IMR-90 (cell line): ENCODE data around the gene SDHB. TPM values are rescaled to one million over a fixed set of nuclear protein-coding genes. Genes with fewer than 3 reads are reported as not detected.
A peak's percentile ranks its signal among the peaks of the same experiment; 100 is the strongest.

Experiments
- ATAC-seq: fragments of 200-7000 bp; cut with Tn5 transposase; 2 replicates; pipeline ENCODE4 v1.9.1; 2020; ENCODE audit warnings: low read depth, mild to moderate bottlenecking, moderate library complexity
- BruUV-seq: library from RNA; stranded (reverse); fragments of 400-500 nt; replicated peaks from 2 replicates; lab custom pipeline; 2021; lab: Mats Ljungman, UMichigan
- CTCF ChIA-PET: fragments of 300-600 bp; formaldehyde crosslinking; extraction: SDS; loops from one replicate; lab custom pipeline; 2021; ENCODE audit warnings: antibody characterized with exemption; lab: Yijun Ruan, JAX
- POLR2A ChIA-PET: fragments of 300-600 bp; sonication (Branson Sonifier 250); formaldehyde crosslinking; loops from one replicate; lab custom pipeline; 2022; ENCODE audit warnings: antibody characterized with exemption; ENCODE audit not compliant: unreplicated experiment; lab: Charles Lee
- DNase-seq: peaks from one replicate; pipeline ENCODE4 v3.0.0; 2013
- H2AFZ ChIP-seq: replicated peaks from 2 replicates; pipeline ENCODE3; 2013; ENCODE audit warnings: low read length, mild to moderate bottlenecking; ENCODE audit not compliant: poor library complexity
- H2AK5ac ChIP-seq: 2 replicates; pipeline ENCODE4 v1.6.1; 2013; ENCODE audit warnings: low read depth, low read length, inconsistent platforms
- H2AK9ac ChIP-seq: replicated peaks from 2 replicates; pipeline ENCODE3; 2013; ENCODE audit warnings: mild to moderate bottlenecking, low read depth, low read length, moderate library complexity; ENCODE audit not compliant: poor library complexity
- H2BK120ac ChIP-seq: 2 replicates; pipeline ENCODE4 v1.6.1; 2013; ENCODE audit warnings: low read depth, low read length, inconsistent platforms
- H2BK15ac ChIP-seq: 3 replicates; pipeline ENCODE4 v1.6.1; 2013; ENCODE audit warnings: low read depth, low read length, inconsistent platforms
- H2BK20ac ChIP-seq: 2 replicates; pipeline ENCODE4 v1.6.1; 2013; ENCODE audit warnings: low read depth, mild to moderate bottlenecking, inconsistent platforms, low read length, moderate library complexity
- H2BK5ac ChIP-seq: 2 replicates; pipeline ENCODE4 v1.6.1; 2013; ENCODE audit warnings: mild to moderate bottlenecking, low read depth, low read length, inconsistent platforms; ENCODE audit not compliant: poor library complexity, severe bottlenecking
- H3K14ac ChIP-seq: replicated peaks from 2 replicates; pipeline ENCODE4 v1.6.1; 2013; ENCODE audit warnings: low read depth, low read length, inconsistent platforms
- H3K18ac ChIP-seq: 2 replicates; pipeline ENCODE4 v1.6.1; 2013; ENCODE audit warnings: low read depth, low read length, control low read depth
- H3K23ac ChIP-seq: 2 replicates; pipeline ENCODE4 v1.6.1; 2013; ENCODE audit warnings: low read depth, low read length, inconsistent platforms
- H3K27ac ChIP-seq: 2 replicates; pipeline ENCODE4 v1.5.1; 2013; ENCODE audit warnings: mild to moderate bottlenecking, control low read depth, low read length; ENCODE audit not compliant: insufficient read depth
- H3K27me3 ChIP-seq: 2 replicates; pipeline ENCODE4 v1.6.1; 2013; ENCODE audit warnings: low read length; ENCODE audit not compliant: control insufficient read depth, insufficient read depth
- H3K36me3 ChIP-seq: 2 replicates; pipeline ENCODE4 v1.6.1; 2013; ENCODE audit warnings: low read length, mixed read lengths; ENCODE audit not compliant: control insufficient read depth, insufficient read depth
- H3K4ac ChIP-seq: 2 replicates; pipeline ENCODE4 v1.6.1; 2013; ENCODE audit warnings: low read depth, low read length, inconsistent platforms
- H3K4me1 ChIP-seq: 2 replicates; pipeline ENCODE4 v1.6.1; 2013; ENCODE audit warnings: low read length, mixed read lengths; ENCODE audit not compliant: control insufficient read depth, insufficient read depth
- H3K4me2 ChIP-seq: 2 replicates; pipeline ENCODE4 v1.6.1; 2013; ENCODE audit warnings: low read depth, mild to moderate bottlenecking, control low read depth, low read length, moderate library complexity
- H3K4me3 ChIP-seq: 2 replicates; pipeline ENCODE4 v1.5.1; 2013; ENCODE audit warnings: low read depth, mild to moderate bottlenecking, control low read depth, low read length, moderate library complexity; ENCODE audit not compliant: insufficient read depth
- H3K56ac ChIP-seq: 2 replicates; pipeline ENCODE4 v1.6.1; 2013; ENCODE audit warnings: low read length, inconsistent platforms; ENCODE audit not compliant: insufficient read depth; ENCODE audit errors: extremely low read depth
- H3K79me1 ChIP-seq, 2 experiments: 2 replicates each; pipeline ENCODE4 v1.6.1; 2013; ENCODE audit warnings: low read length in 2 of 2, inconsistent platforms in 1 of 2, low read depth in 1 of 2
- H3K9ac ChIP-seq: 2 replicates; pipeline ENCODE4 v1.6.1; 2013; ENCODE audit warnings: low read depth, low read length, control low read depth
- H3K9me1 ChIP-seq: 2 replicates; pipeline ENCODE4 v1.6.1; 2013; ENCODE audit warnings: low read length, inconsistent platforms; ENCODE audit not compliant: insufficient read depth
- H3K9me3 ChIP-seq: 2 replicates; pipeline ENCODE4 v1.6.1; 2013; ENCODE audit warnings: low read length; ENCODE audit not compliant: control insufficient read depth, insufficient read depth
- H4K20me1 ChIP-seq: 2 replicates; pipeline ENCODE4 v1.6.1; 2013; ENCODE audit warnings: low read length, inconsistent platforms; ENCODE audit not compliant: insufficient read depth
- H4K5ac ChIP-seq: 2 replicates; pipeline ENCODE4 v1.6.1; 2013; ENCODE audit warnings: mild to moderate bottlenecking, low read depth, low read length, control low read depth
- H4K8ac ChIP-seq, 2 experiments: 2 replicates each; pipeline ENCODE4 v1.6.1; 2013; ENCODE audit warnings: low read depth in 2 of 2, low read length in 2 of 2, control low read depth in 1 of 2, inconsistent platforms in 1 of 2
- H4K91ac ChIP-seq: 2 replicates; pipeline ENCODE4 v1.6.1; 2013; ENCODE audit warnings: low read depth, low read length, inconsistent platforms; ENCODE audit not compliant: insufficient read depth
- CEBPB ChIP-seq: IDR thresholded peaks from 2 replicates; pipeline ENCODE4 v1.6.1; 2012; ENCODE audit warnings: low read depth, low read length, improper control_type of control experiment
- ELK1 ChIP-seq: fragments of 150-350 bp; IDR thresholded peaks from 2 replicates; pipeline ENCODE4 v1.6.1; 2016; ENCODE audit warnings: low read depth, mild to moderate bottlenecking, low read length, moderate library complexity, borderline replicate concordance
- FOS ChIP-seq: fragments of 150-350 bp; IDR thresholded peaks from 2 replicates; pipeline ENCODE4 v1.6.1; 2016; ENCODE audit warnings: low read depth, low read length
- MXI1 ChIP-seq: IDR thresholded peaks from 2 replicates; pipeline ENCODE4 v1.6.1; 2012; ENCODE audit warnings: low read depth, mild to moderate bottlenecking, low read length, moderate library complexity, borderline replicate concordance
- NFE2L2 ChIP-seq: fragments of 150-350 bp; IDR thresholded peaks from 2 replicates; pipeline ENCODE4 v1.6.1; 2016; ENCODE audit warnings: low read depth, mild to moderate bottlenecking, low read length
- POLR2A ChIP-seq: IDR thresholded peaks from 2 replicates; pipeline ENCODE4 v1.6.1; 2012; ENCODE audit warnings: mild to moderate bottlenecking, low read depth, low read length
- RAD21 ChIP-seq: IDR thresholded peaks from 2 replicates; pipeline ENCODE4 v1.6.1; 2012; ENCODE audit warnings: low read length, improper control_type of control experiment
- RCOR1 ChIP-seq: IDR thresholded peaks from 2 replicates; pipeline ENCODE4 v1.6.1; 2012; ENCODE audit warnings: mild to moderate bottlenecking, low read length, improper control_type of control experiment; ENCODE audit not compliant: insufficient replicate concordance
- RFX5 ChIP-seq: IDR thresholded peaks from 2 replicates; pipeline ENCODE4 v1.8.0; 2012; ENCODE audit warnings: low read depth, mild to moderate bottlenecking, low read length, moderate library complexity
- SMC3 ChIP-seq: fragments of 150-350 bp; IDR thresholded peaks from 2 replicates; pipeline ENCODE4 v1.6.1; 2016; ENCODE audit warnings: low read depth, mild to moderate bottlenecking, antibody characterized with exemption, low read length, moderate library complexity
- WGBS, 2 experiments: methylation state at CpG; one replicate each; pipeline versions ENCODE4 v1.1.5 to v1.1.7; 2013; ENCODE audit warnings: missing lambda C conversion rate in 2 of 2; ENCODE audit not compliant: insufficient read length in 1 of 2; ENCODE audit errors: extremely low coverage in 2 of 2; 5-methylcytosine and 5-hydroxymethylcytosine counted together
- dilution Hi-C: fragments of 300-500 bp; cut with HindIII; formaldehyde crosslinking; loops from one replicate; pipeline ENCODE4 v1.14.3; 2018; ENCODE audit warnings: low sequenced_read_pairs; ENCODE audit not compliant: unreplicated experiment
- in situ Hi-C: fragments of 300-500 bp; cut with MboI; formaldehyde crosslinking; loops from 3 replicates; pipeline ENCODE4 v1.14.3; 2019; ENCODE audit warnings: low sequenced_read_pairs, inconsistent platforms, mixed read lengths
- intact Hi-C: fragments of 100-400 bp; cut with micrococcal nuclease; formaldehyde crosslinking; loops from 2 replicates; pipeline ENCODE4 v1.10.0; 2022
- polyA plus RNA-seq, 3 experiments: library from polyadenylated mRNA; depleted of rRNA; stranded (reverse); fragments of >200 nt; gene quantifications; 2 replicates each; pipeline ENCODE4 v1.2.3, GENCODE V29; 2012; ENCODE audit warnings: low replicate concordance in 1 of 3
- total RNA-seq: library from RNA; depleted of rRNA; stranded (reverse); fragments of >200 nt; gene quantifications from 2 replicates; pipeline ENCODE4 v1.2.3, GENCODE V29; 2012
- TF ChIP-seq, protein P1 (sequence below): fragments of 150-350 bp; IDR thresholded peaks from 2 replicates; pipeline ENCODE4 v1.6.1; 2017; ENCODE audit warnings: mild to moderate bottlenecking, antibody characterized with exemption, low read length, low read depth
- TF ChIP-seq, protein P2 (sequence below): conservative IDR thresholded peaks from 2 replicates; pipeline ENCODE4 v1.5.1; 2012; ENCODE audit warnings: mild to moderate bottlenecking, low read depth, low read length, improper control_type of control experiment

SDHB gene
- total and polyA plus RNA-seq, 2 of the 4 experiments (the other 2 are of a cell fraction) = 122 to 206 TPM

DNA sequence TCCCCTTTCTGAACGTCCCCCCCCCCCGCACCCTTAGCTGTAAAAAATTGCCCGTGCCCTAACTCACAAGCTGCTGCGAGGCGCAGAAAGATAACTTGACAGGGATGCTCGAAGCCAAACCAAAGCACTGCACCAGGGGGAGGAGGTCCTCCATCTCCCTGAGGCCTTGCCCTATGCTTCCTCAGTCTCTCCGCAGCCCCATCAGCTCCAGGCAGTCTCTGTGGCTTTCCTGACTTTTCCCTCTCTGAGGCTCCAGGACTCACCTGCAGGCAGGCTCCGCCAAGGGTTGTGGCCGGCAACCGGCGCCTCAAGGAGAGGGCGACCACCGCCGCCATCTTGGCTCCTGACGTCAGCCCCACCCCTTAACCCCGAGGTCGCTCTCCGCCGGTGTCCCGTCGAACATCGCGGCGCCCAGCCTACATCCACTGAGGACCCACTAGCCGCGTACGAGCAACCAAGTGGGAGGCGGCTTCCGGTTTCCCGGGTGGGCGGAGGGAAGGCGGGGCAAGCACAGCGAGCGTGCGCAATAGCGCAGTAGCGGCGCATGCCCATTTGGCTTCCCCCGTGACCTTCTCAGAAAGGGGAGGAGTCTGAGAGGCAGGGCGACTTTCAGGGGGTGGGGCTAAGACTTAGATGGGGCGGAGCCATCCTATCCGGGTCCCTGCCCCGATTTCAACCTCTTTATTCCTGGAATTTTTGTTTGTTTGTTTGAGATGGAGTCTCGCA lies at the start of gene SDHB (continued):
- TF ChIP-seq, protein P1, sequence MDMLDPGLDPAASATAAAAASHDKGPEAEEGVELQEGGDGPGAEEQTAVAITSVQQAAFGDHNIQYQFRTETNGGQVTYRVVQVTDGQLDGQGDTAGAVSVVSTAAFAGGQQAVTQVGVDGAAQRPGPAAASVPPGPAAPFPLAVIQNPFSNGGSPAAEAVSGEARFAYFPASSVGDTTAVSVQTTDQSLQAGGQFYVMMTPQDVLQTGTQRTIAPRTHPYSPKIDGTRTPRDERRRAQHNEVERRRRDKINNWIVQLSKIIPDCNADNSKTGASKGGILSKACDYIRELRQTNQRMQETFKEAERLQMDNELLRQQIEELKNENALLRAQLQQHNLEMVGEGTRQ = peak; percentile 90
- peak; percentile 63; the same call in 1 of the 2 replicates for TF ChIP-seq MXI1
- TF ChIP-seq RFX5 = no peak

DNA sequence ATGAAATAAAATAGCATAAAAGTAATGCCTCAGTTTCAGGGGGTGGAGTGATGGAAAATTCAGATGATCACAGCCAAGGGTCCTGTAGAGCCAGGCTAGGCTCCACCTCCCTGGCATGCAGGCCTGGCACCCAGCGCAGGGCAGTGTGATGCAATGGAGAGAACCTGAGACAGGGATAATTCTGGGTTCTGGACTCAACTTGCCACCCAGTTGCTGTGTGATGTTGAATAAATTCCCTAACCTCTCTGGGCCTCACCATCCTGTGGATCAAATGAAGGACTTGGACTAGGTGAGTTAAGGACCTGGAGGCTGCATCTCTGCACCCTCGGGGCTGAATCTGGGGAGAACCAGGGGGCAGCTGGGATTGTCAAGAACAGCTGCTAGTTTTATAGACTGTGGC lies 48.4 kb upstream of the SDHB start:
- Histone ChIP-seq H2BK120ac (no peak overlapping the region), H3K4ac (no peak overlapping the region), H4K8ac (no peak overlapping the region), H3K9ac (no peak overlapping the region), H4K5ac (no peak overlapping the region), H3K27me3 (peaks cover 51% of the 10 kb centered on the region), H3K23ac (no peak overlapping the region), H2BK15ac (no peak overlapping the region), H3K4me1 (no peaks in the 10 kb centered on the region), H3K27ac (no peak overlapping the region), H3K9me3 (no peaks in the 10 kb centered on the region), H2AK5ac (no peak overlapping the region), H3K4me3 (no peak overlapping the region), H2BK5ac (no peak overlapping the region), H3K18ac (no peak overlapping the region), H3K79me1 (no peaks in the 10 kb centered on the region), H3K56ac (no peak overlapping the region), H3K4me2 (no peak overlapping the region), H4K91ac (no peak overlapping the region), H2AK9ac (no peak overlapping the region), H2AFZ (peak overlapping the region; percentile 21), H3K14ac (no peak overlapping the region), H3K9me1 (no peaks in the 10 kb centered on the region), H4K20me1 (no peaks in the 10 kb centered on the region), H2BK20ac (no peak overlapping the region), H3K36me3 (no peaks in the 10 kb centered on the region)
- in situ Hi-C loops (no loop called here), dilution Hi-C loops (no loop called here), intact Hi-C loops (no loop called here)
- POLR2A ChIA-PET = no interaction called here
- WGBS, 2 experiments = no CpG with 5 or more reads among the region's 2 CpGs
- DNase-seq (no peak), ATAC-seq (no peak)
- no TSS peak for BruUV-seq
- CTCF ChIA-PET = no interaction called here
- TF ChIP-seq RFX5 (no peak), RAD21 (no peak), FOS (no peak), SMC3 (no peak), ELK1 (no peak), RCOR1 (no peak), CEBPB (no peak), POLR2A (no peak), NFE2L2 (no peak)
- TF ChIP-seq, protein P1 = no peak
- TF ChIP-seq, protein P2, sequence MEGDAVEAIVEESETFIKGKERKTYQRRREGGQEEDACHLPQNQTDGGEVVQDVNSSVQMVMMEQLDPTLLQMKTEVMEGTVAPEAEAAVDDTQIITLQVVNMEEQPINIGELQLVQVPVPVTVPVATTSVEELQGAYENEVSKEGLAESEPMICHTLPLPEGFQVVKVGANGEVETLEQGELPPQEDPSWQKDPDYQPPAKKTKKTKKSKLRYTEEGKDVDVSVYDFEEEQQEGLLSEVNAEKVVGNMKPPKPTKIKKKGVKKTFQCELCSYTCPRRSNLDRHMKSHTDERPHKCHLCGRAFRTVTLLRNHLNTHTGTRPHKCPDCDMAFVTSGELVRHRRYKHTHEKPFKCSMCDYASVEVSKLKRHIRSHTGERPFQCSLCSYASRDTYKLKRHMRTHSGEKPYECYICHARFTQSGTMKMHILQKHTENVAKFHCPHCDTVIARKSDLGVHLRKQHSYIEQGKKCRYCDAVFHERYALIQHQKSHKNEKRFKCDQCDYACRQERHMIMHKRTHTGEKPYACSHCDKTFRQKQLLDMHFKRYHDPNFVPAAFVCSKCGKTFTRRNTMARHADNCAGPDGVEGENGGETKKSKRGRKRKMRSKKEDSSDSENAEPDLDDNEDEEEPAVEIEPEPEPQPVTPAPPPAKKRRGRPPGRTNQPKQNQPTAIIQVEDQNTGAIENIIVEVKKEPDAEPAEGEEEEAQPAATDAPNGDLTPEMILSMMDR = no peak
